HepG2 (cell line): Measurements from ENCODE around the gene AKR1C4. TPM values are rescaled to one million over a fixed set of nuclear protein-coding genes. Genes with fewer than 3 reads are reported as not detected.

Experiments used
- ATAC-seq: fragments of 200-7000 bp; cut with Tn5 transposase; 3 replicates; pipeline ENCODE4 v1.9.1; 2020; ENCODE audit warnings: mild to moderate bottlenecking, moderate library complexity
- BruUV-seq: library from RNA; stranded (reverse); fragments of 400-500 nt; replicated peaks from 2 replicates; lab custom pipeline; 2021; lab: Mats Ljungman, UMichigan
- CTCF ChIA-PET: fragments of 300-600 bp; formaldehyde crosslinking; extraction: SDS; loops from one replicate; lab custom pipeline; 2021; ENCODE audit warnings: low total read pairs, inconsistent platforms, low intra/inter-chr PET ratio; lab: Yijun Ruan, JAX
- POLR2A ChIA-PET: fragments of 350-600 bp; sonication (Branson Sonifier 250); formaldehyde crosslinking; loops from one replicate; lab custom pipeline; 2020; ENCODE audit warnings: antibody characterized with exemption, inconsistent platforms; lab: Yijun Ruan, JAX
- DNase-seq: peaks from one replicate; pipeline ENCODE4 v3.0.0-alpha.2; 2015; ENCODE audit warnings: low spot score
- FAIRE-seq: peaks from 3 replicates; lab custom pipeline; 2011; peaks lifted over from hg19 to GRCh38; lab: Jason Lieb, UNC
- H2AFZ ChIP-seq: one replicate; pipeline ENCODE4 v1.6.1; 2011; ENCODE audit warnings: low read length, inconsistent platforms
- H3K27ac ChIP-seq: fragments of 300-600 bp; 3 replicates; pipeline ENCODE4 v1.8.0; 2011; ENCODE audit warnings: mixed run types, mild to moderate bottlenecking, mixed read lengths, low read length, inconsistent platforms; ENCODE audit not compliant: insufficient read depth; ENCODE audit errors: extremely low read length
- H3K27me3 ChIP-seq, 2 experiments: fragments of 200-600 bp in 1 of 2; 2 replicates in 1 of 2; 3 replicates in 1 of 2; pipeline versions ENCODE4 v1.6.0 to v1.8.0; 2011; ENCODE audit warnings: low read length in 2 of 2, mild to moderate bottlenecking in 2 of 2, moderate library complexity in 2 of 2, inconsistent platforms in 1 of 2; ENCODE audit not compliant: insufficient read depth in 2 of 2, control insufficient read depth in 1 of 2
- H3K36me3 ChIP-seq, 2 experiments: fragments of 200-600 bp in 1 of 2; replicated peaks in 1 of 2; 2 replicates in 1 of 2; 3 replicates in 1 of 2; pipeline versions ENCODE4 v1.5.1 to v1.8.0; 2011; ENCODE audit warnings: low read length in 2 of 2, inconsistent platforms in 1 of 2; ENCODE audit not compliant: insufficient read depth in 2 of 2, control insufficient read depth in 1 of 2
- H3K4me1 ChIP-seq: 2 replicates; pipeline ENCODE4 v1.5.1; 2012; ENCODE audit warnings: low read length, inconsistent platforms; ENCODE audit not compliant: insufficient read depth
- H3K4me2 ChIP-seq: 2 replicates; pipeline ENCODE4 v1.6.0; 2011; ENCODE audit warnings: low read depth, low read length, inconsistent platforms
- H3K4me3 ChIP-seq, 3 experiments: fragments of 200-600 bp in 1 of 3; sonication (generic), shearing (Covaris generic) in 1 of 3; replicated peaks in 1 of 3; 2 replicates each; pipeline ENCODE4 v1.5.1; 2011 to 2016; ENCODE audit warnings: low read length in 3 of 3, inconsistent platforms in 2 of 3, low read depth in 2 of 3, mild to moderate bottlenecking in 2 of 3, control low read depth in 1 of 3, mixed read lengths in 1 of 3; ENCODE audit not compliant: insufficient read depth in 1 of 3
- H3K79me2 ChIP-seq: one replicate; pipeline ENCODE4 v1.6.1; 2011; ENCODE audit warnings: low read length, inconsistent platforms; ENCODE audit not compliant: insufficient read depth
- H3K9ac ChIP-seq: 2 replicates; pipeline ENCODE4 v1.6.0; 2011; ENCODE audit warnings: mild to moderate bottlenecking, low read depth, low read length, inconsistent platforms; ENCODE audit not compliant: insufficient read depth
- H3K9me3 ChIP-seq: 2 replicates; pipeline ENCODE4 v1.5.1; 2012; ENCODE audit warnings: mild to moderate bottlenecking, low read length
- H4K20me1 ChIP-seq: 2 replicates; pipeline ENCODE4 v1.6.0; 2011; ENCODE audit warnings: inconsistent platforms, mild to moderate bottlenecking, low read length, moderate library complexity; ENCODE audit not compliant: insufficient read depth
- FOXO1 ChIP-seq: sonication (generic); formaldehyde crosslinking; IDR thresholded peaks from 2 replicates; pipeline ENCODE4 v1.4.0; 2020; ENCODE audit warnings: missing genetic modification reagents
- HHEX ChIP-seq: IDR thresholded peaks from 2 replicates; pipeline ENCODE4 v1.6.1; 2016; ENCODE audit warnings: control low read depth
- HIC2 ChIP-seq: sonication (generic); formaldehyde crosslinking; IDR thresholded peaks from 2 replicates; pipeline ENCODE4 v1.9.0; 2022; ENCODE audit warnings: low read depth, missing genetic modification reagents
- KDM5A ChIP-seq: fragments of 200-600 bp; sonication (generic); IDR thresholded peaks from 2 replicates; pipeline ENCODE4 v1.7.0; 2018; ENCODE audit warnings: antibody characterized with exemption, mild to moderate bottlenecking, low read length, borderline replicate concordance
- MBNL3 ChIP-seq: fragments of 250-450 bp; sonication (Bioruptor Pico); conservative IDR thresholded peaks from 2 replicates; pipeline ENCODE4 v1.8.0; 2022; ENCODE audit warnings: mild to moderate bottlenecking, inconsistent platforms
- MEIS1 ChIP-seq: sonication (generic); formaldehyde crosslinking; IDR thresholded peaks from 2 replicates; pipeline ENCODE4 v1.9.0; 2021; ENCODE audit warnings: mild to moderate bottlenecking, missing genetic modification reagents, moderate library complexity, borderline replicate concordance
- NAIF1 ChIP-seq: sonication (generic); formaldehyde crosslinking; IDR thresholded peaks from 2 replicates; pipeline ENCODE4 v1.5.0; 2020; ENCODE audit warnings: mild to moderate bottlenecking, missing genetic modification reagents, borderline replicate concordance
- NBN ChIP-seq: fragments of 450-650 bp; conservative IDR thresholded peaks from 2 replicates; pipeline ENCODE4 v1.6.1; 2017
- NR2F1 ChIP-seq, 2 experiments: fragments of 450-650 bp in 1 of 2; formaldehyde crosslinking in 1 of 2; IDR thresholded peaks; 2 replicates each; pipeline versions ENCODE4 v1.5.0 to v1.6.1; 2016 to 2020; ENCODE audit warnings: mild to moderate bottlenecking in 1 of 2, missing compliant biosample characterization in 1 of 2, missing genetic modification reagents in 1 of 2, moderate library complexity in 1 of 2
- POLR2G ChIP-seq: fragments of 200-400 bp; formaldehyde crosslinking; IDR thresholded peaks from 2 replicates; pipeline ENCODE4 v1.6.1; 2018; ENCODE audit warnings: mild to moderate bottlenecking, low read depth, low read length, moderate library complexity
- RORA ChIP-seq: sonication (generic); formaldehyde crosslinking; IDR thresholded peaks from 2 replicates; pipeline ENCODE4 v1.5.0; 2020; ENCODE audit warnings: mild to moderate bottlenecking, missing genetic modification reagents, moderate library complexity
- SP4 ChIP-seq: sonication (generic); formaldehyde crosslinking; IDR thresholded peaks from 2 replicates; pipeline ENCODE4 v1.8.1; 2023; ENCODE audit warnings: mild to moderate bottlenecking, missing genetic modification reagents
- ZFP82 ChIP-seq: sonication (generic); formaldehyde crosslinking; IDR thresholded peaks from 2 replicates; pipeline ENCODE4 v1.5.1; 2020; ENCODE audit warnings: mild to moderate bottlenecking, missing genetic modification reagents, borderline replicate concordance
- ZNF44 ChIP-seq: sonication (generic); formaldehyde crosslinking; IDR thresholded peaks from 2 replicates; pipeline ENCODE4 v1.5.1; 2020; ENCODE audit warnings: mild to moderate bottlenecking, missing genetic modification reagents
- ZNF614 ChIP-seq: IDR thresholded peaks from 2 replicates; pipeline ENCODE4 v1.6.1; 2018; ENCODE audit warnings: missing biosample characterization, missing genetic modification reagents, inconsistent platforms, borderline replicate concordance
- ZNF766 ChIP-seq: sonication (generic); formaldehyde crosslinking; IDR thresholded peaks from 2 replicates; pipeline ENCODE4 v1.5.0; 2020; ENCODE audit warnings: missing genetic modification reagents, borderline replicate concordance
- WGBS: methylation state at CpG from one replicate; pipeline ENCODE4 v1.1.6; 2017; ENCODE audit warnings: low lambda C conversion rate; 5-methylcytosine and 5-hydroxymethylcytosine counted together
- in situ Hi-C: cut with HindIII; loops from 2 replicates; pipeline ENCODE4 v1.10.0; 2017; ENCODE audit warnings: low pct_unique_long_range_greater_than_20kb; ENCODE audit not compliant: extremely low pct_ligation_motif_present
- intact Hi-C: fragments of 100-400 bp; cut with micrococcal nuclease; formaldehyde crosslinking; loops from one replicate; pipeline ENCODE4 v1.10.0; 2022; ENCODE audit not compliant: unreplicated experiment
- polyA plus RNA-seq, 8 experiments: library from polyadenylated mRNA; depleted of rRNA in 3 of 8; stranded (reverse) in 7 of 8; unstranded in 1 of 8; fragments of >200 nt; fragmentation: Illumina TruSeq in 4 of 8; extraction: Trizol in 4 of 8; gene quantifications; 2 replicates each; pipeline versions ENCODE4 v1.2.1 to v1.2.3, GENCODE V29; 2011 to 2016; ENCODE audit warnings: low read depth in 4 of 8, missing spikeins in 1 of 8, mixed read lengths in 1 of 8; ENCODE audit not compliant: insufficient read depth in 1 of 8
- total RNA-seq, 5 experiments: library from RNA; depleted of rRNA; stranded (reverse); fragments of >200 nt; fragmentation: Illumina TruSeq; extraction: Trizol; gene quantifications; 2 replicates each; pipeline ENCODE4 v1.2.3, GENCODE V29; 2016; ENCODE audit warnings: low read depth in 1 of 5
- TF ChIP-seq, protein P1 (sequence below): IDR thresholded peaks from 2 replicates; pipeline ENCODE4 v1.6.1; 2016; ENCODE audit warnings: low read depth
- TF ChIP-seq, protein P2 (sequence below): IDR thresholded peaks from 2 replicates; pipeline ENCODE4 v1.6.1; 2016; ENCODE audit warnings: mild to moderate bottlenecking

Gene AKR1C4
- total and polyA plus RNA-seq, 2 of the 13 experiments (the other 11 are each of a cell fraction or from before 2014, with no cell fraction given), result 0.18 to 1.3 TPM

DNA sequence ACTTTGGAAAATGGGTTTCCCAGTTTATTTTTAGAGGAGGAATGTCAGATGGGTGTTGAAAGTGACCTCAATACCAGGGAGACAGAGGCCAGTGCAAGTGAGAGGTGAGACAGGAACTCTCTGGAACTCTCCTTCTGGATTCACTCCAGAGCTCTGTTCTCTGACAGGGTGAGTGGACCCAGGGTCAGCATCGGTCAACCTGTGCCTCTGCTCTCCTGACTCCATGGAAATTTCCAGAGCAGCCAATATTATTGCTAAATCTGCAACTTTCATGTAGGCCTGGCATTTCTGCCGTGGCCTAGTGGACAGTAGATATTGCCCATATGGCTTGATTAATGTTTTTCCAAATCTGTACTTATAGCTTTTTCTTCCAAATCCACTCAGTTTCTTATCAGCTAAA, 20.2 kb downstream of the AKR1C4 start (continued):
- no peak for TF ChIP-seq MBNL3 (CRISPR knock-in tag)
- TF ChIP-seq, protein P1, sequence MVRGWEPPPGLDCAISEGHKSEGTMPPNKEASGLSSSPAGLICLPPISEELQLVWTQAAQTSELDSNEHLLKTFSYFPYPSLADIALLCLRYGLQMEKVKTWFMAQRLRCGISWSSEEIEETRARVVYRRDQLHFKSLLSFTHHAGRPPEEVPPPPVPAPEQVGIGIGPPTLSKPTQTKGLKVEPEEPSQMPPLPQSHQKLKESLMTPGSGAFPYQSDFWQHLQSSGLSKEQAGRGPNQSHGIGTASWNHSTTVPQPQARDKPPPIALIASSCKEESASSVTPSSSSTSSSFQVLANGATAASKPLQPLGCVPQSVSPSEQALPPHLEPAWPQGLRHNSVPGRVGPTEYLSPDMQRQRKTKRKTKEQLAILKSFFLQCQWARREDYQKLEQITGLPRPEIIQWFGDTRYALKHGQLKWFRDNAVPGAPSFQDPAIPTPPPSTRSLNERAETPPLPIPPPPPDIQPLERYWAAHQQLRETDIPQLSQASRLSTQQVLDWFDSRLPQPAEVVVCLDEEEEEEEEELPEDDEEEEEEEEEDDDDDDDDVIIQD (CRISPR knock-in tag), result 0 out of 2 replicates have a peak, but pooled peaks have one; percentile 14
- TF ChIP-seq SP4 (CRISPR knock-in tag), result no peak
- no peak for TF ChIP-seq ZNF766
- TF ChIP-seq, protein P2, sequence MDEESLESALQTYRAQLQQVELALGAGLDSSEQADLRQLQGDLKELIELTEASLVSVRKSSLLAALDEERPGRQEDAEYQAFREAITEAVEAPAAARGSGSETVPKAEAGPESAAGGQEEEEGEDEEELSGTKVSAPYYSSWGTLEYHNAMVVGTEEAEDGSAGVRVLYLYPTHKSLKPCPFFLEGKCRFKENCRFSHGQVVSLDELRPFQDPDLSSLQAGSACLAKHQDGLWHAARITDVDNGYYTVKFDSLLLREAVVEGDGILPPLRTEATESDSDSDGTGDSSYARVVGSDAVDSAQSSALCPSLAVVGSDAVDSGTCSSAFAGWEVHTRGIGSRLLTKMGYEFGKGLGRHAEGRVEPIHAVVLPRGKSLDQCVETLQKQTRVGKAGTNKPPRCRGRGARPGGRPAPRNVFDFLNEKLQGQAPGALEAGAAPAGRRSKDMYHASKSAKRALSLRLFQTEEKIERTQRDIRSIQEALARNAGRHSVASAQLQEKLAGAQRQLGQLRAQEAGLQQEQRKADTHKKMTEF (CRISPR knock-in tag), result 0 out of 2 replicates have a peak, but pooled peaks have one; percentile 13
- no peak for TF ChIP-seq HIC2
- TF ChIP-seq, all 625 proteins: peak for 8

GRCh38 chr10:5219262-5219661, 22.6 kb downstream of the AKR1C4 start:
- Histone ChIP-seq H3K36me3 (no peaks in the 10 kb centered on the region), H3K27ac (peak overlapping the region; percentile 39), H3K4me3 (no peak overlapping the region), H4K20me1 (no peaks in the 10 kb centered on the region), H3K27me3 (no peaks in the 10 kb centered on the region), H3K9me3 (peaks cover 11% of the 10 kb centered on the region; the same call in 1 of the 2 replicates), H3K79me2 (no peaks in the 10 kb centered on the region), H2AFZ (no peak overlapping the region), H3K9ac (no peak overlapping the region), H3K4me1 (peaks cover 36% of the 10 kb centered on the region), H3K4me2 (peak overlapping the region; percentile 14; the same call in 1 of the 2 replicates)
- intact Hi-C loops, result no loop called here
- POLR2A ChIA-PET, result interaction anchor here (1.3 to 1.6 kb wide), 2 partner anchors 13 to 125 kb away, joined by 4 read pairs; partner anchors contain the start of gene AKR1C3
- ATAC-seq (peak; percentile 84), DNase-seq (peak; percentile 65), FAIRE-seq (peak; percentile 12)
- CTCF ChIA-PET, result no interaction called here
- in situ Hi-C loops, result no loop called here
- BruUV-seq, result no TSS peak
- WGBS, result 31% methylated on average over 3 of the region's 3 CpGs
- TF ChIP-seq ZFP82 (CRISPR knock-in tag), result no peak
- no peak for TF ChIP-seq MEIS1 (CRISPR knock-in tag)
- TF ChIP-seq NAIF1 (CRISPR knock-in tag), result no peak
- no peak for TF ChIP-seq RORA (CRISPR knock-in tag)
- no peak for TF ChIP-seq POLR2G
- TF ChIP-seq NR2F1 (CRISPR knock-in tag; IDR thresholded peaks at IDR 0.05), result peak; percentile 80 to 90
- TF ChIP-seq KDM5A, result no peak
- TF ChIP-seq ZNF614 (CRISPR knock-in tag), result 0 out of 2 replicates have a peak, but pooled peaks have one; percentile 37
- peak; percentile 38; the same call in 1 of the 2 replicates for TF ChIP-seq FOXO1 (CRISPR knock-in tag)
- TF ChIP-seq ZNF44 (CRISPR knock-in tag), result no peak
- TF ChIP-seq HHEX (CRISPR knock-in tag), result no peak
- TF ChIP-seq NBN, result no peak
